Measurements from ENCODE around the gene ACTN4.

GRCh38 chr19:38719761-38720558, 72.5 kb downstream of the ACTN4 start:
- peak; percentile 17 to 35 for TF ChIP-seq CTCF (conservative IDR thresholded peaks at IDR 0.05 in 1 of 2, IDR thresholded peaks at IDR 0.05 in 1 of 2; ENCODE audit: extremely low read depth in 1 of 2, insufficient read depth in 1 of 2, low read depth in 1 of 2, low read length in 2 of 2)
- no peak for TF ChIP-seq EZH2 (IDR thresholded peaks at IDR 0.05; ENCODE audit: borderline replicate concordance, low read length)

Data from mammary epithelial cell (primary cell).